Activated CD8-positive, alpha-beta T cell treated with anti-CD3 and anti-CD28 coated beads for 36 hours (primary cell): Measurements from ENCODE around the gene SRSF4. TPM values are rescaled to one million over a fixed set of nuclear protein-coding genes. Genes with fewer than 3 reads are reported as not detected.

Experiments used
- ATAC-seq: fragments of 200-7000 bp; cut with Tn5 transposase; one replicate; pipeline ENCODE4 v1.10.0; 2021; ENCODE audit warnings: mild to moderate bottlenecking, moderate library complexity
- CTCF ChIA-PET: fragments of 350-600 bp; sonication (Branson Sonifier 250); formaldehyde crosslinking; loops from one replicate; lab custom pipeline; 2021; ENCODE audit warnings: antibody characterized with exemption; lab: Charles Lee
- POLR2A ChIA-PET: fragments of 350-600 bp; sonication (Branson Sonifier 250); formaldehyde crosslinking; loops from one replicate; lab custom pipeline; 2021; ENCODE audit warnings: antibody characterized with exemption; lab: Charles Lee
- DNase-seq: peaks from one replicate; pipeline ENCODE4 v3.0.0-alpha.2; 2020
- H3K27ac Mint-ChIP-seq: one replicate; pipeline ENCODE4 v1.8.0; 2021; ENCODE audit warnings: mild to moderate bottlenecking, mixed read lengths
- H3K27me3 Mint-ChIP-seq: one replicate; pipeline ENCODE4 v1.8.0; 2021; ENCODE audit warnings: mixed read lengths
- H3K36me3 Mint-ChIP-seq: one replicate; pipeline ENCODE4 v1.8.0; 2021; ENCODE audit warnings: low read depth, mixed read lengths
- H3K4me1 Mint-ChIP-seq: one replicate; pipeline ENCODE4 v1.8.0; 2021; ENCODE audit warnings: low read depth, mixed read lengths
- H3K4me3 Mint-ChIP-seq: one replicate; pipeline ENCODE4 v1.8.0; 2021; ENCODE audit warnings: mild to moderate bottlenecking, moderate library complexity, mixed read lengths
- H3K9me3 Mint-ChIP-seq: one replicate; pipeline ENCODE4 v1.8.0; 2021; ENCODE audit warnings: mixed read lengths
- CTCF ChIP-seq: fragments of 200-600 bp; IDR thresholded peaks from one replicate; pipeline ENCODE4 v1.8.0; 2022; ENCODE audit warnings: antibody characterized with exemption, mild to moderate bottlenecking
- intact Hi-C: fragments of 100-400 bp; cut with micrococcal nuclease; formaldehyde crosslinking; loops from one replicate; pipeline ENCODE4 v1.10.0; 2022
- total RNA-seq, 2 experiments: library from RNA; stranded (reverse); gene quantifications; one replicate each; pipeline ENCODE4 v1.2.3, GENCODE V29; 2021

Gene SRSF4
- total RNA-seq, 2 experiments from 2014 or later, result 121 to 123 TPM

GRCh38 chr1:29202584-29203340, 21.1 kb upstream of the SRSF4 start:
- DNase-seq (peak; percentile 97), ATAC-seq (peak; percentile 97)
- Mint-ChIP-seq H3K4me3 (no peak overlapping the region), H3K4me1 (peaks cover 15% of the 10 kb centered on the region), H3K27ac (peak overlapping the region; percentile 21), H3K36me3 (peaks cover 30% of the 10 kb centered on the region), H3K9me3 (no peaks in the 10 kb centered on the region), H3K27me3 (no peaks in the 10 kb centered on the region)
- CTCF ChIA-PET, result interaction anchor here (0.6 to 5.9 kb wide), 63 partner anchors 9 to 535 kb away, joined by 3 to 63 read pairs (median 5); partner anchors contain the start of genes GMEB1, MECR, SRSF4 and TMEM200B
- peak; percentile 93 for TF ChIP-seq CTCF
- intact Hi-C loops, result loop anchor here (2.0 to 10.0 kb wide), 2 partner anchors 320 to 418 kb away; no protein-coding TSS in a partner anchor
- POLR2A ChIA-PET, result interaction anchor here (0.8 to 1.7 kb wide), 4 partner anchors 12 to 28 kb away, joined by 3 to 7 read pairs (median 4); partner anchors contain the start of genes MECR and SRSF4

- H3K36me3 Mint-ChIP-seq, result peaks cover 32% of the 10 kb centered on the region
- CTCF ChIA-PET, result interaction anchor here (0.7 to 5.9 kb wide), 63 partner anchors 9 to 534 kb away, joined by 3 to 63 read pairs (median 5); partner anchors contain the start of genes GMEB1, MECR, SRSF4 and TMEM200B
These were observed 20.4 kb upstream of the SRSF4 start for GRCh38 chr1:29202053-29202452.

GRCh38 chr1:29201595-29202051, 19.9 kb upstream of the SRSF4 start:
- Mint-ChIP-seq H3K9me3 (no peaks in the 10 kb centered on the region), H3K27me3 (no peaks in the 10 kb centered on the region), H3K36me3 (peaks cover 33% of the 10 kb centered on the region), H3K27ac (peak overlapping the region; percentile 46), H3K4me1 (peaks cover 15% of the 10 kb centered on the region), H3K4me3 (no peak overlapping the region)
- TF ChIP-seq CTCF, result no peak
- DNase-seq (peak; percentile 43), ATAC-seq (no peak)
- ChIA-PET POLR2A (interaction anchor here (1.1 to 1.7 kb wide), 2 partner anchors 21 to 29 kb away, joined by 3 to 7 read pairs; partner anchors contain the start of gene MECR), CTCF (interaction anchor here (0.7 to 5.9 kb wide), 28 partner anchors 8 to 505 kb away, joined by 3 to 63 read pairs (median 8); partner anchors contain the start of genes MECR, SRSF4 and TMEM200B)
- intact Hi-C loops, result loop anchor here (2.0 to 10.0 kb wide), 2 partner anchors 319 to 417 kb away; no protein-coding TSS in a partner anchor

More at GRCh38 chr1:29202053-29202452, 20.4 kb upstream of the SRSF4 start:
- ATAC-seq (no peak), DNase-seq (no peak)
- H3K4me1 Mint-ChIP-seq, result peaks cover 15% of the 10 kb centered on the region
- POLR2A ChIA-PET, result interaction anchor here (0.8 to 1.7 kb wide), 3 partner anchors 13 to 29 kb away, joined by 3 to 7 read pairs (median 3); partner anchors contain the start of gene MECR
- H3K4me3 Mint-ChIP-seq, result no peak overlapping the region
- intact Hi-C loops, result loop anchor here (2.0 to 10.0 kb wide), 2 partner anchors 319 to 417 kb away; no protein-coding TSS in a partner anchor
- no peaks in the 10 kb centered on the region for H3K27me3 Mint-ChIP-seq
- no peak overlapping the region for H3K27ac Mint-ChIP-seq
- H3K9me3 Mint-ChIP-seq, result no peaks in the 10 kb centered on the region
- TF ChIP-seq CTCF, result no peak

GRCh38 chr1:29200906-29201594, 19.4 kb upstream of the SRSF4 start:
- CTCF ChIA-PET, result interaction anchor here (0.7 to 5.9 kb wide), 14 partner anchors 14 to 416 kb away, joined by 3 to 63 read pairs (median 12); partner anchors contain the start of genes MECR, SRSF4 and TMEM200B
- ATAC-seq, result no peak
- POLR2A ChIA-PET, result interaction anchor here (0.7 to 1.7 kb wide), 2 partner anchors 19 to 30 kb away, joined by 3 to 7 read pairs; partner anchors contain the start of genes MECR and SRSF4
- Mint-ChIP-seq H3K4me3 (no peak overlapping the region), H3K36me3 (peaks cover 33% of the 10 kb centered on the region), H3K4me1 (peaks cover 15% of the 10 kb centered on the region), H3K9me3 (no peaks in the 10 kb centered on the region), H3K27ac (peak overlapping the region; percentile 27), H3K27me3 (no peaks in the 10 kb centered on the region)
- TF ChIP-seq CTCF, result no peak
- DNase-seq, result no peak
- intact Hi-C loops, result loop anchor here (10.0 kb wide), 1 partner anchor 416 kb away; no protein-coding TSS in a partner anchor
